Diencephalon (tissue), 1 donor: ENCODE measurements around the gene INSIG1. TPM values are rescaled to one million over a fixed set of nuclear protein-coding genes. Genes with fewer than 3 reads are reported as not detected.

Source experiments
- total RNA-seq: library from RNA; depleted of rRNA; stranded (reverse); fragments of >200 nt; gene quantifications from one replicate; pipeline ENCODE4 v1.2.3, GENCODE V29; 2014

INSIG1 gene
- 75.0 TPM for total RNA-seq

DNA sequence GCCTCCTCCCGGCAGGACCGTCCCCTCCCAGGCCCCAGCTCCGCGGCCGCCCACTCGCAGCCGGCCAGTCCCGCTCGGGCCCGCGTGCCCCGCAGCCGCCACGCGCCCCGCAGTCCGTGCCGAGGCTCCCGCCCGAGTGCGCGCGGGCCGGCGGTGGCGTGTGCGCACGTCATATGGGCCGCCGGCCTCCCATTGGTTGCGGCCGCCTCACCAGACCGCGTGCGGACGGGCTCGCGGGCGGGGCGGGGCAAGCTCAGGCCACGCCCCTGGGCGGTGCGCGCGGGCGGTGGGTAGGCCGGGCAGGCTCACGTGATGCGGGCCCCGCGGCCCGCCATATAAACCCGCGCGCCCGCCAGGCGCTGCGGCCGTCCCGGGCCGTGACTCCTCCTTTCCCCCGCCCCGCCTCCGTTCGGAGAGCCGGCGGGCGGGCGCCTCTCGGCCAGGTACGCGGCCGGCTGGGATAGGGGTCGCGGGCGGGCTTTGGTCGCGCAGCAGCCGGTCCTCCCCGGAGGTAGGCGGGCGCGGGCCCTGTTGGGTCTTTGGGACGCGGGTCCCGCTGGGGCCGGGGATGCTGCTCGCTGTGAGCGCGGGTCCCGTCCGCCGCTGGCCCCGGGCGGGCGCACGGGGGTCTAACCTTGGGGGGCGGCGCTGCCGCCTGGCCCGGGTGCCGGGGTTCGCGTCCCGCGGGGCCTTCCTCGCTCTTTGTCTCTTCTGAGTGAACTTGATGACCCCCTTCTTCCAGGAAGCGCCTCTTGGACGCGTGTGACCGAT lies at the start of gene INSIG1:
Gene INSIG1, plus strand, starts transcription at position 362 of the 771 bp plus-strand sequence. Its CDS starts 408 bp downstream, at position 770.

Other genes with a start within 250 kb of the INSIG1 start
- 2.5 TPM for gene HTR5A, start 227.6 kb upstream of the INSIG1 start, total RNA-seq
- gene EN2, start 160.3 kb downstream of the INSIG1 start, total RNA-seq = 0.23 TPM
- 0.46 TPM for gene CNPY1, start 248.7 kb downstream of the INSIG1 start, total RNA-seq